GM19099 (cell line): Measurements from ENCODE around the gene ZFP36L1.

Source experiments
- POLR2A ChIP-seq: IDR thresholded peaks from 3 replicates; pipeline ENCODE4 v1.6.1; 2011; ENCODE audit warnings: low read depth; ENCODE audit not compliant: insufficient read length; ENCODE audit errors: extremely low read depth

The ZFP36L1 gene

GRCh38 chr14:68820536-68820935, 27.7 kb upstream of the ZFP36L1 start:
- TF ChIP-seq POLR2A = no peak

GRCh38 chr14:68820119-68820518, 27.3 kb upstream of the ZFP36L1 start:
- no peak for TF ChIP-seq POLR2A

DNA sequence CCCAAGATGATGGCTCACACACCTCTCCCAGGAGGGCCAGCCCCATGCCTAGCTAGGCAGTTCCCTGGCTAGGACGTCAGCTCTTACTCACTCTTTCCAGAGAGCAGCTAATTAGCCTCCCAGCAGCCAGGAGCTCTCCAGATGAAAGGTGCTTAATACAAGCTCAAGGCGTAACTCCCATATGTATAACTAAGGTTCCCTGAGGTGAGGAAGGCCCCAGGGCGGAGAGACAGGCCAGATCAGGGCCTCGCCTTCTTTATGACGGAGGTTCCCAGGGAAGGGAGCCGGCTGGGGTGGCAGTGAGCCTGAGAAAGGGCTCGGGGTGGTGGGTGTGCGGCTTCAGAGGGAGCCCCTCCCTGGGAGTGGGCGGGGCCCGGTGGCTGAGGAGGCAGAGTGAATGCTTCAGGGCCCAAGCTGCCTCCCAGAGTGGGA, 26.4 kb upstream of the ZFP36L1 start:
- no peak for TF ChIP-seq POLR2A

DNA sequence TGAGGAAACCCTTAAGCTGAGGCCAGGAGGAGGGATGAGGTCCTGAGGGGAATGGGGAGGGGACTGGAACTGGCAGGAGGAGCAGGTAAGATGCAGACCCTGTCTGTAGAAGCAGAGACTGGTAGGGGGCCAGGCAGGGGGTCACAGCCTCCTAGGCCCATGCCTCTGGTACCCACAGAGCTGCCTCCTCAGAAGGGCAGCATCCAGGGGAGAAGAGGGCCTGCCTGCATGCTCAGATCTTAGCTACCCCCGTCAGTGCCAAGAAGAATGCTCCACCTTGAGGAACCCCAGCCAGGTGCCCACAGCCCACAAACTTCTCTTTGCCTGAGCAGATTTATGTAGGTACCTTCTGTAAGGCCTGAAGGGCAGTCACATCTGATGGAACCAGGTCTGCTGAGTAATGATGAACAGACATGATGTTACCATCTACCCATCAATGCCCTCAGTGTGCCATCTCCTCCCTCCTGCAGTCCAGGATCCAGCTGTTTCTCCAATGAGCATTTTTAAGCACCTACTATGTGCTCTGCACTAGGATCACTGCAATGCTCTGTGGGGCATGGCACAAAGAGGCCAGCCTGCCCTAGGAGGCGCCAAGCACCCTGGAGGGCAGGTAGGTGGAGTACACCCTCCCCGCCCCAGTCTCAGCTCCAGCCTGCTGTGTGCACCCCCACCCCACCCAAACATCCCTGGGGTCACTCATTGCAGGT, 24.8 kb upstream of the ZFP36L1 start:
- no peak for TF ChIP-seq POLR2A

DNA sequence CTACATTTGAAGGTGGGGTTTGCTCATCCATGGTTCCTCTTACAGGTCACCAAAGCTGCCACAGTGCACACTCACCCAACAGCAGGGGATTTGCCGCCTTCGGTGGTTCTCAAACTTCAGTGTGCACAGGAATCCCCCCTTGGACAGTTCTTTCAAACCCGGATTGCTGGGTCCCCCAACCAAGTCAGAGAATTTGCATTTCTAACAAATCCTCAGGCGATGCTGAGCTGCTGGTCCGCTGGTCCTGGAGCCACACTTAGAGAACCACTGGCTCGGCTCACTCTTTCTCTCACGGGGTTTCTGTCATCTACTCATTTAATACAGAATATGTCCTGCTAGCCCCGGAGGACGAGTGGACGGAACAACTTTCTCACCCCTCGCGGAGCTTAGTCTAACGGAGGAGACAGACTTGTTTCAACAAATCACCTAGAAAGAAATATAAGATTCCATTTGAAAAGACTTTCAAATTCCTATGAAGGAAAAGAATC, 24.1 kb upstream of the ZFP36L1 start:
- TF ChIP-seq POLR2A = no peak

DNA sequence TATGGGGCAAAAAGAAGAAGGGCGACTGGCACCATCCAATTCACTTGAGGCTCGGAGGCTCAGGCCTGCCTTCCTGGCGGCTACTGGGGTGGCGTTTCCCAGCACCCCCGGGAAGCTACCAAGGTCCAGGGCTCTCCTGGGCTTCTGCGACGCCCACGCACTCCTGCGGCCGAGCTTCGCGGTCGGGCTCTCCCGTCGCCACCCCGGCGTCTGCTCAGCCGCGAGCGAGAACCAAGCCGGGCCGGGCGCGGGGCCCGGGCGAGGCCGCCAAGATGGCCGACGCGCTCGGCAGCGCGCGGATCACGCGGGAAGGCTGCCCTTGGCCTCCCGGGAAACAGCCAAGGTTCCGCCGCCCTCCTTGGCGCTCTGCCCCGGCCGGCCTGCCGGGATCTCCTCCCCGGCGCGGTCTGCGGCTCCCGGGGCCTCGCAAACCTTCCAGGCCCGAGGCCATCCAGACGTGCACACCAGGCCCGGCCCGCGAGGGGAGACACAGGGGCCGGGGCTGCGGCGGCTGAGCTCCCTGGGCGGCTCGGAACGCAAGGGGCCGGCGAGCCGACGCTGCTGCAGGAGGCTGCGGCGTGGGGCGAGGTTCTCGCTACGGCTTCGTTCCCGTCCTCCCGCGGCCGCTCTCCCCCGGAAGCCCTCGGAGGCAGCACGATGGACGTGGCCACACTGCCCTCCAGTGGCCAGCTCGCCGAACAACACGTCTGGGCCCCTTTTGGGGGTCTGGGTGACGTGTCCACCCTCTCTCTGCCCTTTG, 23.5 kb upstream of the ZFP36L1 start:
- peak; percentile 72 for TF ChIP-seq POLR2A

- no peak for TF ChIP-seq POLR2A
Observed at GRCh38 chr14:68815298-68816182, 22.7 kb upstream of the ZFP36L1 start.

DNA sequence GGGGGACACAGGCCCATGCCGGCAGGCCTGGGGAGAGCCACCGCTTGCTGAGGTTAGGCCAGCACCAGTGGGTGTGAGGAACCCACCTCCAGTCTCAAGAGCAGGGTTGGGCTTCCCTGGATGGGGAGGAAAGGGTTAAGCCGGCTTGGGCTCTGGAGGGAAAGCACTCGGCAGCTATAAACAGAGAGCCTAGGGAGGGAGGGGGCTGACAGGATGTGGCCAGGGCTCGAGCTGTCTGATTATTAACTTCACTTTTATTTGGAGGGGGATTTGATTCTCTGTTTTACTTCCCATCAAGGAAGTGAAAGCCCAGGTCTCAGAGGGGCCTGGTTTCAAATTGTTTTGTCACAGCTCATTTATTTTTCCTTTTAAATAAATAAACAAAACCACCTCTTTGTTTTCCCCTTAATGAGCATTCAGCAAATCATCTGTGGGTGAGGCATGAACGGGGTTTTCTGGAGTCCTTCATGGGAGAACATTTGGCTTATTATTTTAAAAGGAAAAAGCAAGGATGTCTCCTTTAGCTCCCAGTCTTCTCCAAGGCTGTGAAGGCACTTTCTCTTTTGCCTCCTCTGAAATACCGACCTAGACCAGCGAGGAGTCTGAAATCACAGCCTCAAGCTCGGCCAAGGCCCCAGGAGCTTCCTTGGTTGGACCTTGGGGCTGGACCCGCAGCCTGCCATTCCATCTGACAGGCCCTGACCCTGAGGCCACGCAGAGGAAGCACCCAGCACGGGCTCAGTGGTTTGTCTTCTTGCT, 21.9 kb upstream of the ZFP36L1 start:
- TF ChIP-seq POLR2A = peak; percentile 49

DNA sequence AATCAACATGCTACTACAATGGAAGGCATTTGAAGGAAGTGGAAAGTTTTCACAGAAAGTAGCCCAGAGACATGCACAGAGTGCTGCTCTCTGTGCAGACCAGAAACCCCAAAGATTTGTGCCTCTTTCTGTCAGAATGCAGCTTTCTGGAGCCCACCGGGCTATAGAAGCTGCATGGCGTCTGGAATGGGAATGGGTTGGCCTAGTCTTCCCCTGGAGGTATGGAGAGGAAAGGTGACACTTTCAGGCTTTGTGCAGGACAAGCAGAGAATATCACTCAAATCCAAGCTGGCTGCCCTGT, 21.3 kb upstream of the ZFP36L1 start:
- TF ChIP-seq POLR2A = no peak

DNA sequence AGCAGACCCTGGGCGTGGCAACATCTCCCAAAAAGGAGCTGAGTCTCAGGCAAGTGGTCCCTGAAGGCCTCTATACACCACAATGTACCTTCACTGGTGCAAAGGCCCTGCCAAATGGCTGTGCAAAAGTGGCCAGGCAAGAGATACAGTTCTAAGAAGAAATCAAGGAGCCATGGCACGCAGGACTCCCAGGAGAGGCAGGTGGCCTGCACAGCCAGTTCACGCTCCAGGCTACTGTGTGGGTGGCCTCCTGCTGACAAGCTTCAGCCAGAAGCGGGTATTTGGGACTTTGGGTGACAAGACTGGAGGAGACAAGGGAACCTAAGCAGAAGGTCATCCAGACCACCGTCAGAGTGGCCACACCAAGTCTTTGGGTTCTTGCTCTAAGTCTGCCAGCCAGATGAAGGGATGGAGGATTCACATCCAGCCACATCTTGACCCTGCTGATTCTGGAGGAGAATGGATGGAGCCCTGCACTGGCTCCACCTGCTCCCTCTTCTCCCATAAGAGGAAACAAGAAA, 20.5 kb upstream of the ZFP36L1 start:
- no peak for TF ChIP-seq POLR2A

DNA sequence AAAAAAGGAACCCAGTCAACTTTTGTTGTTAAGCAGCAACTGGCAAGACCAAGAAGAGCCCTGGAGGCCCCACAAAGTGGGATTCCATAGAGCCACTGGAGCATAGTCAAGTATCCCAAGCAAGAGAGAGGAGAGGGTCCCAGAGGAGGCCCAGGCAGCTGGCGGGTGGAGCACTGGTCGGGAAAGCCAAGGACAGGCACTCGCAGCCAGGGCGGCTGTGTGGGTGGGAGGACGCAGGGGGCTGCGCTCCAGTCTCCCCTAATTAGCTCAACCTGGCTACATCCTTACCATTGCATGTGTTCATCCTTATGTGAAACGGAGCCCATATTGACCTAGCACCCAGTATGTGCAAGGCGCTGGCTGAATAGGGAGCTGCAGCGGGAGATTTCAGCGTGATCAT, 18.3 kb upstream of the ZFP36L1 start:
- no peak for TF ChIP-seq POLR2A

DNA sequence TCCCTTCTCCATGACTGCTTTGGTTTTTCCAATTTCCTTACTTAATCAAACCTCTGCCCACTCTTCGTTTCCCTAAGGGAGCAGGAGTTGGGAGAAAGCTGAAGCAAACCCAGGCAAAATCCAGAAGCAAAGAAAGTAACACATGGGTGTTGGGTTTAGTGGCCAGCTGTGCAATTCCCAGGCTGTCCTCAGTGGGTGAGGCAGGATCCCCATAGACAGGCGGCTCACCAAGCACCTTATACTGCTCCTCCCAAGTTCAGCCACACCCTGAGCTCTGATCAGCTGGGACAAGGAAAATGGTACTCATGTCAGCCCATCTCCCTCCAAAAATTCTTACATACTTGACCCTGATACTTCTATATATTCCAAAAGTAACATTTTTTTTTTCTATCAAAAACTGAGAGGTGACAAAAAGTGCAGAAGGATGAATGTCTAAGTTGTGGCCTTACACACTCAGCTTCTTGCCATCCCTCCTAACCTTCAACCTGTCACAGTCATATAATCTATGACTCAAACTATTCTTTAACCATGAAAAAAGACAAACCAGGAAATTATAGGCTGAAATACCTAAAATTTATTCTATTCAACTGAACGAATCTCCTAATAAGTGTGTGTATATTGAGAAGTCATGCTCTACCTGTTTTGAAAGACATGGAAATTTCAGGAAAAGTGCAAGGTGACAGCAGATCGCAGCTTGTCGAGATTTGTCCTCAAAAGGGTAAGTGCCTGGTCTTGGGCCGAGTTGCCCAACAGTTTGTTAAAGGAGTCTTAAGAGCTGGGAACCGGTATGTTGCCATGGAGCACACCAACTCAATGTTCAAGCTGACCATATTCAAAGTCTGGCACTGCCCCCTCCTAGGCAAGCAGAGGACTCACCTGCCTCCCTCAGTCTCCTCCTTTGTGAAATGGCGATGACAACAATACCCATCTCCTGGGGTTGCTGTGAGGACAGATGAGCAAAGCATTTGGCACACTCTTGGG, 17.6 kb upstream of the ZFP36L1 start:
- TF ChIP-seq POLR2A = no peak

GRCh38 chr14:68809524-68809923, 16.7 kb upstream of the ZFP36L1 start:
- TF ChIP-seq POLR2A = no peak
